Esophagus muscularis mucosa (tissue), 4 donors: ENCODE results near the gene NSF. TPM values are rescaled to one million over a fixed set of nuclear protein-coding genes. Genes with fewer than 3 reads are reported as not detected.

ENCODE experiments used
- DNase-seq: peaks from one replicate; pipeline ENCODE4 v3.0.0-alpha.2; 2017; ENCODE audit errors: extremely low spot score
- H3K27ac ChIP-seq, 4 donors: fragments of 200-600 bp; sonication (generic); replicated peaks in 1 of 4; 1 replicate in 3 of 4; 2 replicates in 1 of 4; pipeline ENCODE4 v1.5.1; 2016 to 2019; ENCODE audit warnings: mild to moderate bottlenecking in 1 of 4
- H3K27me3 ChIP-seq, 4 donors: fragments of 200-600 bp; sonication (generic); one replicate each; pipeline versions ENCODE4 v1.5.1 to v1.6.0; 2016 to 2019
- H3K36me3 ChIP-seq, 4 donors: fragments of 200-600 bp; sonication (generic); one replicate each; pipeline ENCODE4 v1.5.1; 2016 to 2019
- H3K4me1 ChIP-seq, 4 donors: fragments of 200-600 bp; sonication (generic); one replicate each; pipeline ENCODE4 v1.5.1; 2016 to 2019
- H3K4me3 ChIP-seq, 4 donors: fragments of 200-600 bp; sonication (generic); 1 replicate in 2 of 4; 2 replicates in 2 of 4; pipeline ENCODE4 v1.5.1; 2016 to 2019; ENCODE audit warnings: mild to moderate bottlenecking in 4 of 4, moderate library complexity in 1 of 4
- H3K9me3 ChIP-seq, 4 donors: fragments of 200-600 bp; sonication (generic); 1 replicate in 3 of 4; 2 replicates in 1 of 4; pipeline ENCODE4 v1.5.1; 2016 to 2019
- CTCF ChIP-seq, 3 experiments: fragments of 200-600 bp in 2 of 3; fragments of 450-650 bp in 1 of 3; sonication (generic) in 2 of 3; IDR thresholded peaks; one replicate each; pipeline ENCODE4 v1.5.1; 2017 to 2019; ENCODE audit warnings: antibody characterized with exemption in 3 of 3, mild to moderate bottlenecking in 2 of 3, moderate library complexity in 1 of 3
- EP300 ChIP-seq: sonication (generic); formaldehyde crosslinking; IDR thresholded peaks from one replicate; pipeline ENCODE4 v1.6.1; 2017; ENCODE audit warnings: antibody characterized with exemption
- POLR2A ChIP-seq: fragments of 450-650 bp; IDR thresholded peaks from one replicate; pipeline ENCODE4 v1.6.1; 2017; ENCODE audit warnings: antibody characterized with exemption, moderate library complexity, mild to moderate bottlenecking, low read depth
- POLR2AphosphoS5 ChIP-seq, 2 donors: sonication (generic); formaldehyde crosslinking; IDR thresholded peaks; one replicate each; pipeline ENCODE4 v1.6.1; 2017; ENCODE audit warnings: antibody characterized with exemption in 2 of 2
- WGBS: methylation state at CpG from one replicate; pipeline ENCODE4 v1.1.5; 2018; 5-methylcytosine and 5-hydroxymethylcytosine counted together
- intact Hi-C: fragments of 100-400 bp; cut with DNase I; formaldehyde crosslinking; loops from one replicate; pipeline ENCODE4 v1.15.1; 2023
- total RNA-seq, 4 donors: library from RNA; depleted of rRNA; stranded (reverse); fragments of >200 nt; gene quantifications; one replicate each; pipeline versions ENCODE4 v1.1.0 to v1.2.1, GENCODE V29; 2016

Gene NSF
- total RNA-seq, 4 donors from 2014 or later: 15.7 to 25.3 (median 17.9) TPM

- H3K4me1 ChIP-seq: no peaks in the 10 kb centered on the region
- WGBS: 100% methylated on average over 2 of the region's 5 CpGs
- no peak for DNase-seq
- no peaks in the 10 kb centered on the region for H3K36me3 ChIP-seq
- TF ChIP-seq EP300 (no peak), POLR2AphosphoS5 (IDR thresholded peaks at IDR 0.05) (no peak), POLR2A (no peak), CTCF (IDR thresholded peaks at IDR 0.05) (no peak)
- intact Hi-C loops: no loop called here
- H3K27me3 ChIP-seq: peaks cover 0 to 12% (median 0%) of the 10 kb centered on the region in 4 donors
- H3K9me3 ChIP-seq: no peaks in the 10 kb centered on the region
- no peak overlapping the region for H3K27ac ChIP-seq
- no peak overlapping the region for H3K4me3 ChIP-seq
Observed at GRCh38 chr17:46780003-46780373, 189.5 kb downstream of the NSF start.

GRCh38 chr17:46782250-46782953 lies 191.9 kb downstream of the NSF start:
- Histone ChIP-seq H3K27ac (no peak overlapping the region), H3K4me3 (no peak overlapping the region), H3K9me3 (no peaks in the 10 kb centered on the region), H3K27me3 (peaks cover 0 to under 1% (median 0%) of the 10 kb centered on the region in 4 donors), H3K36me3 (no peaks in the 10 kb centered on the region), H3K4me1 (no peaks in the 10 kb centered on the region)
- intact Hi-C loops: no loop called here
- TF ChIP-seq CTCF (IDR thresholded peaks at IDR 0.05) (peak; percentile 11 to 40 (median 33)), POLR2AphosphoS5 (IDR thresholded peaks at IDR 0.05) (no peak)
- no peak for DNase-seq
- 75% methylated on average over 9 of the region's 9 CpGs for WGBS

DNA sequence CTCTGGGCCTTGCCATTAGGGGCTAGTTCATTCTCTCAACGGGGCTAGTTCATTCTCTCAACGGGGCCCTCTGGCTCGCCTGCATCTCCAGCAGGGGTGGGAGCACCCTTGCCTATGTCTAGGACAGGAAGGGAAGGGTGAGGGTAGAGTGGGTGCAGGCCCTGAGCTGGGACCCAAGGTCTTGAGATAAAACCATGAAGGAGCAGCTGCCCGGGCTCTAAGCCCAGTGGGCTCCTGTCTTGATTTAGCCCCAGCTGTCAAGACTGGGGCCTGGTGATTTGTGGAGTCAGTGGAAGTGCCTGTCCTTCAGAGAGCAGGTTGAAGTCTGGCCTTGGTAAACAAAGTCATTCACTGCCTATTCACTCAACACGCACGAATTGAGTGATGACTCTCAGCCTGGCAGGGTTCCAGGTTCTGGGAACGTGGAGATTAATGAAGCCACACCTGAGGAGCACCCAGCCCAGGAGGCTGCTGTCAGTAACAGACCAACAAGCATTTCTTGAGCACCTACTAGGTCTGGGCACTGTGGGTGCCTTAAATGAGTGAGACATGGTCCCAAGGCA lies 192.6 kb downstream of the NSF start:
- Histone ChIP-seq H3K36me3 (no peaks in the 10 kb centered on the region), H3K4me3 (no peak overlapping the region), H3K27ac (no peak overlapping the region), H3K9me3 (no peaks in the 10 kb centered on the region), H3K27me3 (no peaks in the 10 kb centered on the region), H3K4me1 (no peaks in the 10 kb centered on the region)
- 49% methylated on average over 3 of the region's 7 CpGs for WGBS
- intact Hi-C loops: no loop called here
- DNase-seq: no peak
- no peak for TF ChIP-seq POLR2A
- no peak for TF ChIP-seq EP300
- no peak for TF ChIP-seq CTCF (IDR thresholded peaks at IDR 0.05)
- no peak for TF ChIP-seq POLR2AphosphoS5 (IDR thresholded peaks at IDR 0.05)

DNA sequence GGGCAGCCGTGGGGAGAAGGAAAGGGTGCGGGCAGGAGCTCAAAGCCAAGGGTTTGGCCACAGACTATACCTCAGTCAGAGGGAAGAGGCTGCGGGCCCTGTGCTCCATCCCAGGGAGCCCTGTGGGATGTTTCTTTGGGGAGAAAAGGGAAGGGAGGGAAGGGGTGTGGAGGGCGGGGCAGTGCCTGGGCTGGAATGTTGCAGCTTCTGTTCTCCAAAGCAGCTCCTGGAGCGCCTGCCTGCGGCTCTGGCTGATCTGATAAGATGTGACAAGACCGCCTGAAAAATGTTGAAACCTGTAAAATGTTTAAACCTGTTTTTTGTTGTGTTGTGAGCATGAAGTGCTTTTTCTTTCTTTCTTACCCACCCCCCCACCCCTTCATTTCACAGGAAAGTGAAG lies 195.2 kb downstream of the NSF start:
- TF ChIP-seq POLR2AphosphoS5 (IDR thresholded peaks at IDR 0.05): no peak
- no peak for TF ChIP-seq EP300
- TF ChIP-seq POLR2A: no peak
- no peak for TF ChIP-seq CTCF (IDR thresholded peaks at IDR 0.05)
- intact Hi-C loops: no loop called here
- H3K27me3 ChIP-seq: peaks cover 0 to 14% (median 0%) of the 10 kb centered on the region in 4 donors
- WGBS: 53% methylated on average over 7 of the region's 7 CpGs
- no peaks in the 10 kb centered on the region for H3K36me3 ChIP-seq
- H3K4me3 ChIP-seq: no peak overlapping the region
- H3K27ac ChIP-seq: no peak overlapping the region
- H3K4me1 ChIP-seq: no peaks in the 10 kb centered on the region
- peaks cover 0 to 9% (median 5%) of the 10 kb centered on the region in 4 donors for H3K9me3 ChIP-seq
- no peak for DNase-seq
